CD14-positive monocyte (primary cell): ENCODE results near the gene SLX4. TPM values are rescaled to one million over a fixed set of nuclear protein-coding genes. Genes with fewer than 3 reads are reported as not detected.

Experiments used
- DNase-seq, 3 donors: peaks; one replicate each; pipeline ENCODE4 v3.0.0-alpha.2; 2011 to 2022
- H2AFZ ChIP-seq: 2 replicates; pipeline ENCODE4 v1.6.0; 2012; ENCODE audit warnings: mild to moderate bottlenecking, low read depth, low read length, inconsistent platforms; ENCODE audit not compliant: insufficient read depth, poor library complexity, severe bottlenecking
- H3K27ac ChIP-seq, 2 donors: 1 replicate in 1 of 2; 2 replicates in 1 of 2; pipeline ENCODE4 v1.5.1; 2012 to 2013; ENCODE audit warnings: low read length in 2 of 2, control low read depth in 1 of 2, inconsistent platforms in 1 of 2, low read depth in 1 of 2, mild to moderate bottlenecking in 1 of 2
- H3K27me3 ChIP-seq, 2 donors: one replicate each; pipeline versions ENCODE4 v1.6.0 to v1.6.1; 2011 to 2013; ENCODE audit warnings: low read length in 2 of 2; ENCODE audit not compliant: control insufficient read depth in 2 of 2, insufficient read depth in 2 of 2
- H3K36me3 ChIP-seq, 2 donors: replicated peaks in 1 of 2; 1 replicate in 1 of 2; 2 replicates in 1 of 2; pipeline versions ENCODE4 v1.5.1 to v1.6.1; 2012 to 2013; ENCODE audit warnings: low read length in 2 of 2, control low read depth in 1 of 2, inconsistent platforms in 1 of 2, mild to moderate bottlenecking in 1 of 2; ENCODE audit not compliant: insufficient read depth in 2 of 2, control insufficient read depth in 1 of 2
- H3K4me1 ChIP-seq, 2 donors: 1 replicate in 1 of 2; 2 replicates in 1 of 2; pipeline versions ENCODE4 v1.5.1 to v1.6.1; 2012 to 2013; ENCODE audit warnings: low read length in 2 of 2, control low read depth in 1 of 2, inconsistent platforms in 1 of 2, mild to moderate bottlenecking in 1 of 2, moderate library complexity in 1 of 2; ENCODE audit not compliant: insufficient read depth in 2 of 2, control insufficient read depth in 1 of 2
- H3K4me2 ChIP-seq: replicated peaks from 2 replicates; pipeline ENCODE3; 2012; ENCODE audit warnings: low read length, moderate library complexity, mild to moderate bottlenecking; ENCODE audit not compliant: poor library complexity, severe bottlenecking; ENCODE audit errors: extremely low read depth
- H3K4me3 ChIP-seq, 3 experiments: fragments of 200-600 bp in 1 of 3; sonication (generic) in 1 of 3; replicated peaks in 1 of 3; 1 replicate in 2 of 3; 2 replicates in 1 of 3; pipeline ENCODE4 v1.5.1; 2011 to 2013; ENCODE audit warnings: low read length in 3 of 3, mild to moderate bottlenecking in 3 of 3, control low read depth in 2 of 3, low read depth in 2 of 3, inconsistent platforms in 1 of 3, moderate library complexity in 1 of 3
- H3K79me2 ChIP-seq: 2 replicates; pipeline ENCODE4 v1.6.0; 2012; ENCODE audit warnings: mild to moderate bottlenecking, control low read depth, inconsistent platforms, low read length, moderate library complexity; ENCODE audit not compliant: insufficient read depth
- H3K9ac ChIP-seq: 2 replicates; pipeline ENCODE4 v1.6.0; 2017; ENCODE audit warnings: low read length, mild to moderate bottlenecking; ENCODE audit not compliant: insufficient read depth, poor library complexity, severe bottlenecking
- H3K9me3 ChIP-seq, 2 donors: replicated peaks in 1 of 2; 1 replicate in 1 of 2; 2 replicates in 1 of 2; pipeline versions ENCODE4 v1.5.1 to v1.6.1; 2012 to 2013; ENCODE audit warnings: low read length in 2 of 2, control low read depth in 1 of 2; ENCODE audit not compliant: control insufficient read depth in 1 of 2, insufficient read depth in 1 of 2
- H4K20me1 ChIP-seq: 2 replicates; pipeline ENCODE4 v1.6.0; 2012; ENCODE audit warnings: mild to moderate bottlenecking, low read length, control low read depth, moderate library complexity; ENCODE audit not compliant: insufficient read depth
- H3K27ac Mint-ChIP-seq, 7 donors: one replicate each; pipeline ENCODE4 v1.8.0; 2020; ENCODE audit warnings: mild to moderate bottlenecking in 7 of 7, mixed read lengths in 7 of 7, moderate library complexity in 6 of 7, inconsistent platforms in 2 of 7
- H3K27me3 Mint-ChIP-seq, 3 donors: one replicate each; pipeline ENCODE4 v1.8.0; 2021 to 2022; ENCODE audit warnings: low read depth in 3 of 3, mild to moderate bottlenecking in 3 of 3, mixed read lengths in 3 of 3, moderate library complexity in 3 of 3, inconsistent platforms in 1 of 3
- H3K36me3 Mint-ChIP-seq, 2 donors: one replicate each; pipeline ENCODE4 v1.8.0; 2020; ENCODE audit warnings: mixed read lengths in 2 of 2, inconsistent platforms in 1 of 2, mild to moderate bottlenecking in 1 of 2
- H3K4me1 Mint-ChIP-seq: one replicate; pipeline ENCODE4 v1.8.0; 2020; ENCODE audit warnings: mild to moderate bottlenecking, mixed read lengths
- H3K4me3 Mint-ChIP-seq, 2 donors: one replicate each; pipeline ENCODE4 v1.8.0; 2020; ENCODE audit warnings: mild to moderate bottlenecking in 2 of 2, mixed read lengths in 2 of 2, moderate library complexity in 1 of 2
- H3K9me3 Mint-ChIP-seq, 7 donors: one replicate each; pipeline ENCODE4 v1.8.0; 2020 to 2022; ENCODE audit warnings: mixed read lengths in 7 of 7, mild to moderate bottlenecking in 6 of 7, moderate library complexity in 6 of 7, inconsistent platforms in 2 of 7
- WGBS: methylation state at CpG from one replicate; pipeline ENCODE4 v1.1.5; 2013; ENCODE audit warnings: missing lambda C conversion rate; ENCODE audit not compliant: insufficient coverage; 5-methylcytosine and 5-hydroxymethylcytosine counted together
- intact Hi-C, 2 donors: fragments of 100-400 bp; cut with micrococcal nuclease; formaldehyde crosslinking; loops; one replicate each; pipeline versions ENCODE4 v1.15.0 to v1.15.1; 2023
- polyA plus RNA-seq, 3 donors: library from polyadenylated mRNA; depleted of rRNA in 1 of 3; unstranded in 2 of 3; stranded (reverse) in 1 of 3; fragments of 300-500 nt in 2 of 3; fragments of >200 nt in 1 of 3; fragmentation: Illumina TruSeq in 2 of 3; gene quantifications; 1 replicate in 2 of 3; 2 replicates in 1 of 3; pipeline ENCODE4 v1.2.3, GENCODE V29; 2012 to 2021
- TF ChIP-seq, protein P1 (sequence below): fragments of 200-600 bp; IDR thresholded peaks from one replicate; pipeline ENCODE4 v1.8.0; 2022; ENCODE audit warnings: antibody characterized with exemption, mild to moderate bottlenecking

Gene SLX4
- polyA plus RNA-seq, 3 donors: 0.12 to 2.4 (median 0.71) TPM

DNA sequence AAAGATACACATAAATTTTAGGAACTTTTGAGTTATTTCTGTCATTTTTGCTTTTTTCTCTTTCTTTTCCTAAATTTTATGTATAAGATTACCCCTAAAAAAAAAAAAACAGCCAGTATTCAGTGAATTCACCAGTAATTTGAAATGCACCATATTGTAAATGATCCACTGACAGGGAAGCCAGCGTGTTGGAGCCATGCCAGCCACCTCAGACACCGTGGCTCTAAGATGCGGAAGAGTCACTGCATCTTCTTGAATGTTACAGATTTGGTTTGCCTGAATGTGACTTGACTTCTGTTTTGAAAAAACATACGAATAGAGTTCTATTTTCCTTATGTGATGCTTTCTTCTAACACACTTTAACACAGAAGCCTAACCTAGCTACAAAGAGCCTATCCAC is 73.2 kb downstream of the SLX4 start:
- intact Hi-C loops: no loop called here
- Histone ChIP-seq H4K20me1 (no peaks in the 10 kb centered on the region), H3K36me3 (peaks cover 0 to 10% of the 10 kb centered on the region in 2 donors), H3K27ac (no peak overlapping the region), H3K9me3 (no peaks in the 10 kb centered on the region), H3K9ac (no peak overlapping the region), H3K4me1 (no peaks in the 10 kb centered on the region), H3K4me3 (no peak overlapping the region), H3K4me2 (no peak overlapping the region), H2AFZ (no peak overlapping the region), H3K79me2 (no peaks in the 10 kb centered on the region), H3K27me3 (no peaks in the 10 kb centered on the region)
- Mint-ChIP-seq H3K27ac (no peak overlapping the region), H3K4me1 (no peaks in the 10 kb centered on the region), H3K36me3 (peaks cover 10 to 14% of the 10 kb centered on the region in 2 donors), H3K9me3 (no peaks in the 10 kb centered on the region), H3K4me3 (no peak overlapping the region), H3K27me3 (no peaks in the 10 kb centered on the region)
- TF ChIP-seq, protein P1, sequence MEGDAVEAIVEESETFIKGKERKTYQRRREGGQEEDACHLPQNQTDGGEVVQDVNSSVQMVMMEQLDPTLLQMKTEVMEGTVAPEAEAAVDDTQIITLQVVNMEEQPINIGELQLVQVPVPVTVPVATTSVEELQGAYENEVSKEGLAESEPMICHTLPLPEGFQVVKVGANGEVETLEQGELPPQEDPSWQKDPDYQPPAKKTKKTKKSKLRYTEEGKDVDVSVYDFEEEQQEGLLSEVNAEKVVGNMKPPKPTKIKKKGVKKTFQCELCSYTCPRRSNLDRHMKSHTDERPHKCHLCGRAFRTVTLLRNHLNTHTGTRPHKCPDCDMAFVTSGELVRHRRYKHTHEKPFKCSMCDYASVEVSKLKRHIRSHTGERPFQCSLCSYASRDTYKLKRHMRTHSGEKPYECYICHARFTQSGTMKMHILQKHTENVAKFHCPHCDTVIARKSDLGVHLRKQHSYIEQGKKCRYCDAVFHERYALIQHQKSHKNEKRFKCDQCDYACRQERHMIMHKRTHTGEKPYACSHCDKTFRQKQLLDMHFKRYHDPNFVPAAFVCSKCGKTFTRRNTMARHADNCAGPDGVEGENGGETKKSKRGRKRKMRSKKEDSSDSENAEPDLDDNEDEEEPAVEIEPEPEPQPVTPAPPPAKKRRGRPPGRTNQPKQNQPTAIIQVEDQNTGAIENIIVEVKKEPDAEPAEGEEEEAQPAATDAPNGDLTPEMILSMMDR: no peak
- no CpG with 5 or more reads among the region's 4 CpGs for WGBS
- no peak for DNase-seq

DNA sequence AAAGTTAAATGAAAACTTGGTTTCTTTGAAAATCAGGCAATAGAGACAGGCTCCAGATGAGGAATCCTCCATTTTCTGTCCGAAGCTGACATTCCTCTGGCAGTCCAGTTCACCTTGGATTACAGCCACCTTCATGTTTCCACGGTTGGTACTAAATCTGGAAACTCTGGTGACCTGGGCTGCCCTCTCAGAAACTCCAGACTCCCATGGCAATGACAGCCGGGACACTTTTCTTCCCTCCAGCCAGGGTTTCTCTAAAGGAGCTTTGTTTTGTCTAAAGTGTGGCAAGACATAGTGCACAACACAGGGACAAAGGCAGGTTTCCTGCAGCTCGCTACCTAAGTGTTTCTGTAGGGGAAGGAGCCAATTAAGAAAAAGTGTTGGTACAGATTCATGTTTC is 74.6 kb downstream of the SLX4 start:
- Histone ChIP-seq H3K4me1 (no peaks in the 10 kb centered on the region), H3K4me2 (no peak overlapping the region), H3K27ac (no peak overlapping the region), H3K9me3 (no peaks in the 10 kb centered on the region), H3K9ac (no peak overlapping the region), H3K4me3 (no peak overlapping the region), H3K36me3 (peaks cover 0 to 19% of the 10 kb centered on the region in 2 donors), H4K20me1 (no peaks in the 10 kb centered on the region), H2AFZ (no peak overlapping the region), H3K79me2 (no peaks in the 10 kb centered on the region), H3K27me3 (no peaks in the 10 kb centered on the region)
- no peaks in the 10 kb centered on the region for H3K27me3 Mint-ChIP-seq
- TF ChIP-seq, protein P1: no peak
- no peaks in the 10 kb centered on the region for H3K9me3 Mint-ChIP-seq
- no peaks in the 10 kb centered on the region for H3K4me1 Mint-ChIP-seq
- no peak overlapping the region for H3K27ac Mint-ChIP-seq
- no peak overlapping the region for H3K4me3 Mint-ChIP-seq
- no peak for DNase-seq
- H3K36me3 Mint-ChIP-seq: peaks cover 16 to 20% of the 10 kb centered on the region in 2 donors
- intact Hi-C loops: no loop called here
- 100% methylated on average over 1 of the region's 4 CpGs for WGBS
